HG03196 (cell line): ENCODE measurements around the gene RRAGD.
"Not testable (repeated sequence)": the region's sequence is repeated elsewhere in the genome, so short reads cannot be mapped to it uniquely, and the experiment has no call there.

Experiments
- ATAC-seq: cut with Tn5 transposase; IDR thresholded peaks from one replicate; pipeline ENCODE4 v1.9.1; 2021; ENCODE audit not compliant: unreplicated experiment

Gene RRAGD

DNA sequence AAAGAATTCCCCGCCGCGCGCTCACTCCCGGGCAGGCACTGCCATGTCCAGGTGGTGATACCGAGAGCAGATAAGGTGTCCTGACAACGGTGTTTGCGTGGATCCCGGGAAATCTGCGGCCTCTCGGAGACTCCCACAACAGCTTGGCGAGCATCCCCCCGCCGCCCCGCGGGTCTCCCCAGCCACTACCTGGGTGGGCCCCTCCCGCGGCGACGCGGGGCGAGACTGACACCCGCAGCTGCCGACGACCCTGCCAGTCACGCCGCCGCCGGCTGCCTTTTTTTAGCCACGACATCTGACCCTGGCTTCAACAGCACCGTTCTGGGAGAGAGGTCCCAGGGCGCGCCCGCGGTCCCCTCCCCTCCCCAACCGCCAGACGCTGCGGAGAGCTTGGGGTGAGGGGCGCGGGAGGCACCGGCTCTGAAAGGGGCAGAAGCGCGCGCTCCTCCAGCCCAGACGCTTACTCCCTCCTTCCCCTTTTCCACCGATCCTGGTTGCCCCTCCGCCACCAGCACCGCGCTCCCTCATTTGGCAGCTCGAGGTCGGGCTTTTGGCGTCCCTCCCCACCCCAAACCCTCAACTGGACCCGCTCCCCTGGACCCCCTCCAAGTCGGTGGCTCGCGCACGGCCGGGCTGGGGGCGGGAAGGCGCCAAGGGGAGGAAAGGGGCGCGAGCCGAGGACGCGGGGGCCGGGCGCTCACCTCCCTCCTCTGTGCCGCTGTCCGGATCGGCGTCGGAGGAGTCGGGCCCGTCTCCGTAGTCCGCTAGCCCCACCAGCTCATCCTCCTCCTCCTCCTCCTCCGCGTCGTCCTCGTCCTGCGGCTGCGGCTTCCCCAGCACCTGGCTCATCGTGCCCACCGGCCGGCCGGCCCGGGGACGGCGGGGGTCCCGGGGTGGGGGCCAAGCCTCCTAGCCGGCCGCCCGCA, 665 bp downstream of the RRAGD start:
- peak; percentile 24 for ATAC-seq

DNA sequence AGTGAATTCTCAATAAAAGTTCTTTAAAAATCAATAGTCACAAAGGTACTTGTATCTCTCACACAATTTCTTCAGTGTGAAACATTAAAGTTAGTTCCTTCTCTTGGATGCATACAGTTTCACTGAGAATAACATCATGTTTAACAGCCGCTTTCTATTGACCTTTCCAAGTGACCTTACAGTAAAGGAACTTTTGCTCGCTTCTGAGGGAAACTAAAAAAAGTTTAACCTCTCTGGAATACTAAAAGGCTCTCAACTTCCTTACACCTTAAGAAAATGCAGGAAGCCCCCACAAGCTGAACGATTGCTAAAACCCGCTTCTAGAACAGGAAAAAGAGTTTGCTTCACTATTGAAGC, 1.3 kb downstream of the RRAGD start:
- ATAC-seq = no peak

DNA sequence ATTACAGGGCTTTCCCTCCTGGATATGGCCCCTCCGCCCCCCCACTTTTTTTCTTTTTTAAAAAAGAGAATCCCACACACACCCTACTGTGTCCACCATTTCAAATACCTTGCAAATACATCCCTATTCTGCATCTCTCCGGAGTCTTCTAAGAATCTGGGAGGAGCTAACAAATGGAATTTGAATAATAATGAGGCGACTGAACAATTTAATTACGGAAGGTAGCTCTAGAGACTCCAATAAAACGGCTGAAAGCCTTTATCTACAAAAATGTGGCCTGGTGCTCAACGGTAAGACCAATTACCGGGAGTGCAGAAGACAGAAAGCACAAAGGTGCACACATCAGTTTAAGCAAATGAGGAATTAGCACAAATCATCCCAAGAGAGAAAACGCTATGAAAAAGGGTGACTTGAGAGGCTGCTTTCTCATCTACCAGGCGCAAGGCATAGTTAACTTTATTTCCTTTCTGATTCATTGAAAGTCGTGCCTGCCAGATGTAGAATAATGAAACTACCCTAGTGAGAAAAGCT, 1.8 kb downstream of the RRAGD start:
- no peak for ATAC-seq

DNA sequence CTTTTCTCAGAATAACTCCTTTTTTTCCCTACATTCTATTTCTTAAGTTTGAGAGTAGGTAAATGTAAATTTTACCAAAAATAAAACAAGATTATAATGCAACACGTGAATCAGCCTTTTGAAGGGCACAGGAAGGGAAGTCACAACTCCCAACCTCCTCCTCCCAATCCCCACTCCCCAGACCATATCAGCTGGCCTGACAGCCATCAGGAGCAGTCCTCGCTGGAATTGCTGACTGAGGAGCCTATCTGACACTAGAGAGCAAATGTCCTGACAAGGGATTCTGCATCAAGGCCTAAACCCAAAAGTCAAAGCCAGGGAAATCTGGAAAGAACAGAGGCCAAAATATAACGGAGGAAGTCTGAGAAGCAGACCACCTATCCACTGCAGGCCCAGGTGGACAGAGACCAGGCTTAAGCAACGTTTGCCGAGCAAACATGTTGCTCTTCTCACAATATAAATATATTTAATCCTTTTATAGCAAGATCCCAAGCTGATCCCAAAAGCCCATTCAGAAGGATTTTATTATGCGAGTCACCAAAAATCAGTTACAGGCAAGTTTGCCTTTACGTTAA, 2.5 kb downstream of the RRAGD start:
- no peak for ATAC-seq

DNA sequence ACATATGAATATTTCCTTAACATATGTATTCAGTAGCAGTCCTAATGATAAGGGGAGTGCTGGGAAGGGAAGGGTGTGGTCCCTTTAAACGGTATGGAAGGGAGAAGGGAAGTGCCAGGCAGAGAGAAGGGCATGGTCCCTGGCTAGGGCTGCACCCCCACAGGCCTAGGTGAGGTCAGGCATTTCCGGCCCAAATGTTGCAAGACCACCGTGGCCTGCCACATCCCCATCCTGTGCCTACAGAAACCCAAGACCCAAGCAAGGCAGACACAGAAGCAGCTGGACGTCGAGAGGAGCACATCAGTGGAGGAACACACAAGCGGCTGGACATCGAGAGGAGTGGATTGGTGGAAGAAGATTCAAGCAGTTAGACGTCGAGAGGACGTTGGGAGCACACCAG, 5.9 kb downstream of the RRAGD start:
- no peak for ATAC-seq

DNA sequence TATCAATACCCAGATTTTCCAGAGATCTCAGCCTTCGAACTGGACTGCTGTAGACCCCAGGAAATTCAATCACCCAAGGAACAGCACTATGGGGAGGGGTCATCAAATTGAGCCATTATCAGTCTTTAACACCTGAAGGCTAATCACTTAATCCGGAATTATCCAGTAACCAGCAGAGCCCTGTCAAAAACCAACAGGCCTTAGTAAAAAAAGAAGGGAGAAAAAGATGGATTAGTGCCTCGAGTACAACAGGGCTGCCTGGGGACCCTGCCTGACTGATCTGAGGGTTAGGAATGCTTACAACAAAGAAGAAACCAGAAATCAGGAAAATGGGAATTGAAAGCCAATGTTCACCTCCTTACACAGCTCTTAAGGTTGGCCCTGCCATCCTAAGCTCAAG, 7.6 kb downstream of the RRAGD start:
- no peak for ATAC-seq

DNA sequence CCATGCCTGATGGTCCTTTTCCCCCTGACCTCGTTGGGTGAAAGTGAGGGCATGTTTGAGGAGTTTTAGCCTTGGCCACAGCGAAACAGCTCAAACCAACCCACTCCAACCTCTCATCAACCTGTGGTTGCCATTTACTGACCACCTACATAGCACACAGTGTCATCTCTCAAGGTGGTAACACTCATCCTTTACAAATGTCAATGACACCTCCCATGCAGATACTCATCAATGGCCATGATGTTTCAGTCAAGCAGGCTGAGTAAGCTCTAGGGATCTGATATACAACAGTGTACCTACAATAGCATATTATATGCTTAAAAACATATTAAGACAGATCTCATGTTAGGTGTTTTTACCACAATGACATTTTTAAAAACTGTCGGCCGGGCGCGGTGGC, 9.3 kb downstream of the RRAGD start:
- no peak for ATAC-seq

DNA sequence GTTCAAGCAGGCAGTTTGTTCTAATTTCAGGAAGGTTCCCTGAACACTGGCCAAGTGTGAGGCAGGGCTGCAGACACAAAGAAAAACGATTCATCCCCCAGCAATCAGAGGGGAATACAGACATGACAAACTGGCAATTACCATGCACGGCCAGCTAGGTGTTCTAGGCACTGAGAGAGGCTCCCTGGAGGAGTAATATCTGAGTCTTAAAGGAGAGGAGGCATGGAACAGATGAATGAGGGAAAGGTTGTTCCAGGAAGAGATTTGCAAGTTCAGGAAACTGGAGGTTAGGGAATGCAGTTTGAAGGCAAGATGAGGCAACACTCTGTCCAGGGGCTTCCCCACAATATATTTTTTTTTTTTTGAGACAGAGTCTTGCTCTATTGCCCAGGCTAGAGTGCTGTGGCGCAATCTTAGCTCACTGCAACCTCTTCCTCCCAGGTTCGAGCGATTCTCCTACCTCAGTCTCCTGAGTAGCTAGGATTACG, 11.1 kb downstream of the RRAGD start:
- ATAC-seq = no peak

DNA sequence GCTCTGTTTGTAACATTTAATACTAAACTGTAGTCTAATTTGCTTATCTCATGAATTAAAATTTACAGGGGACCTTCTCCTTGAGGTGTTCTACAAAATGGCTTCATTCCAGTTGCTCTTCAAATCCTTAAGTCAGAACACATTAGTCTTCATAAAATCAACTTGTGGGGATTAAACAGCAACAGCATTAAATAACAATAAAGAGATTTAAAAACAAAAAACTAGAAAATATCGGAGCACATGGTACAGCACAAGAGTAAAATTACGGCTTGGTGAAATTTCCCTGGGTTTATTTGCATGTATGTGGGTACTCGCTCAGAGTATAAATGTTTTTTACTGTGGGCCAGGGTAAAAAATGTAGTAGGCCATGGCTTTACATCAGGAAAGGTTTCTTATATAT, 12.0 kb downstream of the RRAGD start:
- ATAC-seq = no peak

DNA sequence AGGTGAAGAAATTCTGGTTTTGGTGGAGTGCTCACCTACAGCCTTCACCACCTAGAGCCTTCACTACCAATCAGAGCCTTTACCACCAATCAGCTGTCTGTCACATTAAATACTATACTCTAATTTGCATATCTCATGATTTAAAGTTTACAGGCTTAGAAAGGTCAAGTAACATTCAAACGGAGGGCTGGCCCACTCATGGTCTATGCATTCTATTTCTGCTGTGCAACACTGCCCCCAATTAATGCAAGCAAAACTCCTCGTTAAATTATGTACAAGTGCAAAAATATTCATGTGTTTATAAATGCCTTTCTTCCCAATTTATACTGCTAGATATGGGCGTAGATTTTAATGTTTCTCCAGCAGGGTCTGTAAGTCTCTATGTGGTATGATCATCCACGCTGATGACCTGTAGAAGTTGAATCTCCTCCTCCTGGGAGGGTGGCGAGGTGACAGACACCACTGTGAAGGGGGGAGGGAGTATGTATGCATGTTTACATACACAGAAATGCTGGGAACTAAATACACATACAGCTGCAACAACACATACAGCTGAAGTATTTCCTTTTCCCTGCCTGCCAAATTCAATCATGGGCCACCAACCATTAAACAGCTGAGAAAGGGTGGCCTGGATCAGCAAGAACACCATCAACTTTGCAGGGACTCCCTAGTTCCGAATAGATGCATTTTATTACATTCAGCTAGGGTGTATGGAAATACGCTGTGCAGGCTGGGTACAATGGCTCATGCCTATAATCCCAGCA, 13.1 kb downstream of the RRAGD start:
- no peak for ATAC-seq

DNA sequence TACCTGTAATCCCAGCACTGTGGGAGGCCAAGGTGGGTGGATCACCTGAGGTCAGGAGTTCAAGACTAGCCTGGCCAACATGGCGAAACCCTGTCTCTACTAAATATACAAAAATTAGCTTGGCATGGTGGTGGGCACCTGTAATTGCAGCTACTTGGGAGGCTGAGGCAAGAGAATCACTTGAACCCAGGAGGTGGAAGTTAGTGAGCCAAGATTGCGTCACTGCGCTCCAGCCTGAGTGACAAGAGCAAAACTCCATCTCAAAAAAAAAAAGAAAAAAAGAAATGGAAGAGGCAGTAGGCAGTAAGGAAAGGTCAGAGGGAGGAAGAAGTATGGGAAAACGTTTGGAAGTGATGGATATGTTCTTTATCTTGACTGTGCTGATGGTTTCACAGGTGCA, 14.2 kb downstream of the RRAGD start:
- ATAC-seq = not testable (repeated sequence)

DNA sequence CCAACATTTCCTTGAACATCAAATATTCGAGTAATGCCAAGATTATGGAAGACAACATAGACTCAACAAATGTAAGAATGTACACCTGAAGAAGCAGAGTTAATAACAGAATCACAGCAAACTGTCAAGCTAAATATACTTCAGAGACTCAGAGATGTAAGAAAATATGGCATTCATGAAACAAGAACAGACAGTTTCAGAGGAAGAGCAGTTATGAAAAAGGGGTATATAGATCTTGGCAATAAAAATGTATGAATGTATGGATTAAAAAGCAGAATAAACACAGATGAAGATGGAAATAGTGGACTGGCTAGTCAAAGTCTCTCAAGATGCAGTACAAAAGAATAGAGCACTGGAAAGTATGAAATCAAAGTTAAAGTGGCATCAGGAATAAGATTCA, 18.4 kb downstream of the RRAGD start:
- no peak for ATAC-seq

DNA sequence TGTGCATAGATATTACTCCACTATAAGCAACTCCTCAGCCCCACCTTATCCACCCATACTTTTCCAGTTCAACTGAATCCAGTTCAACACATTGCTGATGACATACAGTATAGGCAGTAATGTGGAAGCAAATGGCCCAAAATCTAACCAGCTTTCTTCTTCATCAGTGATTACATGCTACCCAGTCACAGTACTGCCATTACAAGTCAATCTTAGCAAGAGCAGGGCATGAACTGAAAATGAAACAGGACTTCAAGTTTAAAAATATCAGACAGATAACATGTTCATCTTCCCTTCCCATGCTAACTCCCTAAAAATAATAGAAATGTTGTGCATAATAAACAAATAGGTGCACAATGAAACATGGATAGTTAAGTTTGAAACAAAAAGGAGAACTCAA, 19.2 kb downstream of the RRAGD start:
- no peak for ATAC-seq

DNA sequence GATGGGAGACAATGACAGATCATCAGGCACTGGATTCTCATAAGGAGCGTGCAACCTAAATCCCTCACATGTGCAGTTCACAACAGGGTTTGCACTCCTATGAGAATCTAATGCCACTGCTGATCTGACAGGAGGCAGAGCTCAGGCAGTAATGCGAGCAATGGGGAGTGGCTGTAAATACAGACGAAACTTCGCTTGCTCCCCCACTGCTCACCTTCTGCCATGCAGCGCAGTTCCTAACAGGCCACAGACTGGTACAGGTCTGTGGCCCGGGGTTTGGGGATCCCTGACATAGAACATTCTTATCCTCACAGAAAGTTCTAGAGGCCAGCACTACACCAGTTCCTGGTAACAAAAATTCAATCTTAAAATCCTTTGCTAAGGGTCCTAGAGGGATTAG, 23.2 kb downstream of the RRAGD start:
- no peak for ATAC-seq

DNA sequence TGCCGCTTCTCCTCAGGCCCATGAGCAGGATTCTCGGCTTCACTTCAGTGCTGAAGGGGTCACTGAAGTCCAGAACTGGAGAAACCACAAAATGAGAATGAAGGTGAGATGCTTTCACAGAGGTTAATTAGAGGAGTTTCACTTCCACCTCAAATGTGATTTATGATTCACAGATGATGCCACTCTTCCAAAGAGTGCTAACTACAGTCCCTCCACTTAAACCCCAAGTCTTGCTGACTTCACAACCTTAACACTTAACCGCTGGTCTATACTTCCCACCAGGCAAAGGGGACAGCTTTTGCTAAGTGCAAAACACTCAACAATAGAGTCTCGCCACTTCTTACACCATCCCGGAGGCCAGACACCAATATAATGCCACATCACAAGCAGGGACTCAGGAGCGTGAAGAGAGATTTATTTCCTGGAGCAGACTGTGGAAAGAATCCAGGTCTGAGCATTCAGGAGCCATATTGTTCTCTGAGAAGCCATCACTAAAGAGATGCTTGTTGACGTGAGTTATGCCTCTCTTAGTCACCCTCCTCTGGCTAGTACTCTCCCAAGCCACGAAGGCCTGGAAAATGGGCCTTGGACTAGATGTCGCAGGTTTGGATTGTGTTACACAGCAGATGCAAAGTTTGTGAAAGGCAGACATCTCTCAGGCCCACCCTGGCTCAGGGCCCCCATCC, 24.4 kb downstream of the RRAGD start:
- ATAC-seq = peak; percentile 93

DNA sequence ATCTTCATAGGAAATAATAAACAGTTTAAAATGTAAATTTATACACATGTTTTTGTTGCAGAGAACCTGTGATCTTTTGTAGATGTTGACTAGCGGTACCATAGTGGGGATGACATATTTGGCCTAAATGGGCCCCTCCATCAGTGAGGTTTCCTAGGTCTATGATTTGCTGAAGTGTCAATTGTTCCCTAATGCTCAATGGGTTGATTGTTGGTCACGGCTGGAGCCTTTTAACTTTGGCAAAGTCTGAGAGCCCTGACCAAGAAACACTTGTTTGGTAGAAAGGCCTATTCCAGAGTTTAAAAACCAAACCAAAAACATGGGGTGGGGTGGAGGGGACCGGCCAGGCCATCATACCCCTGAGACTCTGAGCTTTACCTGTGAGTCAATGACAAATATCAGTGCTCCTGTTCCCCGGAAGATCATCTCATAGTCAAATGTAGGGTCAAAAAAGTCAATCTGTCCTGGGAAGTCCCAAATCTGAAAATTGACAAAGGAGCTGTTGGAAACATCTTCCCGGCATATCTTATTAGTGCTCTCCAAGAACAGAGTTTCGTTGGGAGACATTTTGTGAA, 25.1 kb downstream of the RRAGD start:
- ATAC-seq = no peak

DNA sequence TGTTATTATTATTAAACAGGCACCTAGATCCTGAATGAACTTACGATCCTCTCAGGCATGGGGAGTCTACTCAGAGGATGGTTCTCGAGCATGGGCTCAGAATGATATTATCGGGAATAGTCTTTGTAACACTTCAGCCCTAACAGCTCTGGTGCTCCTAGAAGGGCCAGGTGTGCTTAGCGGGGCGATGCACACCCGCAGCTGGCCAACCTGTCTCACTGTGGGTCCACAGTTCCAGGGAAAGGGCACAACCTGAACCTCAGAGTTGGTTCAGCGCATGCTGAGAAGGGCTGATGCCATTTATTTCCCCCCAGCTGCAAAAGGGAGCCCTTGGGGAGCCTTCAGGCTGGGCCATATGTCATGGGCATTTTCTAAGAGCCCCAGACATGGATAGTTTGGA, 26.2 kb downstream of the RRAGD start:
- no peak for ATAC-seq

DNA sequence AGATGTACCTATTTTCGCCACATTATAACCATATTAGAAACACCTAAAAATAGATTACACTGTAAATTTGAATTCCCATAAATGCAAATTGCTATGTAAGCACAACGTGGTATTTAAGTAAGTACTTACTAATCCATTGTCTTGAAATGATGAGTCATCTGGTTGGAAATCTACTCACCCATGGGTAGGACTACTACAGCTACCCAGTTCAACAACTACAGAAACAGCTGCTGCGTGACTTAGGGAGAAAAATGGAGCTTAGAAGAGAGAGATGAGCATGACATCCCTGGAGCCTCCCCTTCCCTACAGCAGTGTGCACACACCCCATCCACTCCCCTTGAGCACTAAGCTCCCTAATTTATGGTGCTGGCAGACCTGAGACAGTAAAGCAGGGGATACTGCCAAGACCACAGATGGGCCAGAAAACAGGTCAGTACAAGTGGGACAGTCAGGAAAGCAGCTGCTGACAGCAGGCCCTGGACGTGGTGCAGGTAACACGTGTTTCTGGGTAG, 26.9 kb downstream of the RRAGD start:
- ATAC-seq = peak; percentile 52

DNA sequence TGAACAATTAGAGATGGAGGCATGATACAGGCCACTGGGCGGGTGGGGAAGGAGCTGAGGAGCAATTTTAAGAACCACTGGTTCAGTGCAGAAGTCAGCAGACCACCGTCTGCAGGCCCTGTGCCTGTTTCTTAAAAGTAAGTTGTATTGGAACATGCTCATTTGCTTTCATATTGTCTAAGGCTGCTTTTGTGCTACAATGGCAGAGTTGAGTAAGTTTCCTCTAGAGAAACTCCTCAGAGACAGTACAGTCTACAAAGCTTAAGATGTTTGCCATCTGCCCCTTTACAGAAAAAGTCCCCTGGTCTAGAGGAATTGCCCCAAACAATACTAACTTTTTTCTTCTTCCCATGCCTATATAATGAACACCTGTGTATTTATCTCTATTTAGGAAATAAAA, 31.0 kb downstream of the RRAGD start:
- no peak for ATAC-seq

DNA sequence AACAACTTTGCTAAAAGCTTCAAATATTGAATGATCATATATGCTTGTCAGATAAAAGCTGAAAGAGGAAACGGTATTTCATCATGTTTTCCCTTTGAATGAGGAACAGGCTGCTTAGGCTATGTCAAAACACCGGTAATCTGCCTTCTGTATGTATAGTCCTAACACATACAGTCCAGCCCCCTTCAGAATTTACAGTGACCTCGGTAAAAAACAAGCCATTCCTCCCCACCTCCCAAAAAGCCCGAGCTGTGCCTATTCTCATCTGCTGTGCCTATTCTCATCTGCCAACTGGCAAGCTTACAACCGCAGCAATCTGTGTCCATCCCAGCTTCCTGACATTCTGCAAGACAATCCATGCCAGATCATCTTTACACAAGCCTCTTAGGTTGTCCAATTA, 32.8 kb downstream of the RRAGD start:
- ATAC-seq = no peak
